Measurements from ENCODE around the gene C3orf70. TPM values are rescaled to one million over a fixed set of nuclear protein-coding genes. Genes with fewer than 3 reads are reported as not detected.

Gene C3orf70
- total and polyA plus RNA-seq, 2 of the 8 experiments (the other 6 are each of a cell fraction or from before 2014, with no cell fraction given) = 1.7 to 2.0 TPM

DNA sequence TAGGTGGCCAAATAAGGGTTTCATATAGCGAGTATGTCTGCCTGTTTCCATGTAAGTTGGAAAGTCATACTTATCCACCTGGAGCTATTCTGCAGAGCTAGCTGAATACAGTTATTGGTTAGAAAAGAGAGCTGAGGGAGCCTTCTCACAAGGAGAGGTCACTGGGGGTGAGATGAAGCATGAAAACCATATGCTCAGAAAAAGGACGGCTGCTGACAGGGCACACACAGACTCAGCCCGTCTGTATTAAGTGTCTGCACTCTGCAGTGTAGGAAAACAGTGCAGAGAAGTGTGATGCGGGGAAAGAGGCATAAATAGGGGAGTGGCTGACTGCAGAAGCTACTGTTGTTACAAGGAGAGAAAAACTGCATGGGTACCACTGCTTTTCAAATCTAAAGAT, 58.2 kb downstream of the C3orf70 start:
- Histone ChIP-seq H3K23ac (ENCODE audit: insufficient read length) (no peak overlapping the region), H3K9me3 (ENCODE audit: insufficient read depth in 2 of 2, low read depth in 1 of 2, low read length in 1 of 2) (no peaks in the 10 kb centered on the region), H4K5ac (ENCODE audit: insufficient read length, low read depth, low read length) (no peak overlapping the region), H3K27me3 (replicated peaks in 1 of 4; ENCODE audit: control insufficient read depth in 3 of 4, extremely low read depth in 1 of 4, insufficient read depth in 3 of 4, low read length in 3 of 4) (no peaks in the 10 kb centered on the region), H3K18ac (ENCODE audit: extremely low read depth, low read length) (no peak overlapping the region), H3K4me2 (ENCODE audit: insufficient read depth in 1 of 2, low read depth in 2 of 2, low read length in 2 of 2) (no peak overlapping the region), H2BK20ac (ENCODE audit: low read length) (no peak overlapping the region), H3K4ac (replicated peaks; ENCODE audit: insufficient read length, low read depth, low read length) (no peak overlapping the region), H4K91ac (replicated peaks; ENCODE audit: insufficient read length, low read length) (no peak overlapping the region), H4K8ac (ENCODE audit: extremely low read depth, insufficient read depth, low read length) (no peak overlapping the region), H2BK5ac (ENCODE audit: low read depth, low read length) (no peak overlapping the region), H4K20me1 (replicated peaks in 1 of 2; ENCODE audit: control insufficient read depth in 1 of 2, insufficient read depth in 2 of 2, low read length in 2 of 2) (no peaks in the 10 kb centered on the region), H2BK120ac (replicated peaks; ENCODE audit: low read depth, low read length) (no peak overlapping the region), H3K27ac (ENCODE audit: low read depth, low read length) (no peak overlapping the region), H2BK15ac (ENCODE audit: low read length) (no peak overlapping the region), H3K56ac (replicated peaks; ENCODE audit: insufficient read length, low read depth, low read length) (no peak overlapping the region), H3K23me2 (ENCODE audit: low read depth, low read length) (no peaks in the 10 kb centered on the region), H3K36me3 (ENCODE audit: control insufficient read depth in 2 of 4, insufficient read depth in 4 of 4, low read length in 3 of 4) (no peaks in the 10 kb centered on the region), H2AFZ (ENCODE audit: low read length) (no peak overlapping the region), H3K14ac (ENCODE audit: insufficient read length) (no peak overlapping the region), H3K79me2 (ENCODE audit: control insufficient read depth in 1 of 2, insufficient read depth in 2 of 2, low read length in 2 of 2) (no peaks in the 10 kb centered on the region), H3K79me1 (ENCODE audit: low read depth, low read length) (no peaks in the 10 kb centered on the region), H2BK12ac (ENCODE audit: low read depth, low read length) (no peak overlapping the region), H3K4me3 (ENCODE audit: extremely low read depth in 1 of 4, insufficient read depth in 2 of 4, low read depth in 3 of 4, low read length in 4 of 4) (no peak overlapping the region), H2AK5ac (ENCODE audit: low read depth, low read length) (no peak overlapping the region), H3K4me1 (replicated peaks in 1 of 4; ENCODE audit: control insufficient read depth in 3 of 4, insufficient read depth in 4 of 4, low read length in 3 of 4) (peaks cover 0 to 3% (median 0%) of the 10 kb centered on the region in 4 experiments; a peak in 1 of 7 replicates), H3K9ac (replicated peaks in 1 of 4; ENCODE audit: extremely low read depth in 1 of 4, low read depth in 3 of 4, low read length in 3 of 4) (no peak overlapping the region)
- WGBS, 2 experiments (ENCODE audit: extremely low coverage in 1 of 2, insufficient coverage in 1 of 2, insufficient read length in 1 of 2, insufficient replicate concordance in 2 of 2, low coverage in 1 of 2, low lambda C conversion rate in 2 of 2, missing lambda C conversion rate in 1 of 2) = 93% methylated on average over 4 of the region's 4 CpGs; no CpG with 5 or more reads in 1 of the 2 experiments
- POLR2A ChIA-PET (ENCODE audit: partially characterized antibody) = interaction anchor here (0.6 kb wide), 1 partner anchor 365 kb away, joined by 3 read pairs; no protein-coding TSS in a partner anchor
- DNase-seq (ENCODE audit: low read depth in 1 of 2, low spot score in 2 of 2) (no peak), FAIRE-seq (no peak)
- CTCF ChIA-PET (ENCODE audit: partially characterized antibody) = interaction anchor here (0.6 to 1.2 kb wide), 4 partner anchors 12 to 430 kb away, joined by 3 to 4 read pairs (median 3); no protein-coding TSS in a partner anchor
- no peak for TF ChIP-seq ZNF274 (IDR thresholded peaks at IDR 0.05; ENCODE audit: borderline replicate concordance, extremely low read depth, low read length)
- no peak for TF ChIP-seq TAF1 (IDR thresholded peaks at IDR 0.05; ENCODE audit: low read depth, low read length)
- no peak for TF ChIP-seq POLR2A (IDR thresholded peaks at IDR 0.05; ENCODE audit: control extremely low read depth in 1 of 2, low read depth in 2 of 2, low read length in 2 of 2)
